Activated T-cell treated with anti-CD3 and anti-CD28 coated beads, Interleukin-2, amount 50 U/mL, for 24 hours (primary cell): ENCODE measurements around the gene ADPRHL1.

Experiments used
- DNase-seq: peaks from one replicate; pipeline ENCODE4 v3.0.0-alpha.2; 2020
- H3K27ac Mint-ChIP-seq: 2 replicates; pipeline ENCODE4 v1.8.0; 2020; ENCODE audit warnings: mild to moderate bottlenecking, mixed read lengths
- H3K27me3 Mint-ChIP-seq: 2 replicates; pipeline ENCODE4 v1.8.0; 2020; ENCODE audit warnings: mixed read lengths
- H3K36me3 Mint-ChIP-seq: 2 replicates; pipeline ENCODE4 v1.8.0; 2020; ENCODE audit warnings: low read depth, mixed read lengths
- H3K4me1 Mint-ChIP-seq: 2 replicates; pipeline ENCODE4 v1.8.0; 2020; ENCODE audit warnings: low read depth, mixed read lengths
- H3K4me3 Mint-ChIP-seq: 2 replicates; pipeline ENCODE4 v1.8.0; 2020; ENCODE audit warnings: mild to moderate bottlenecking, moderate library complexity, mixed read lengths
- H3K9me3 Mint-ChIP-seq: 2 replicates; pipeline ENCODE4 v1.8.0; 2020; ENCODE audit warnings: mixed read lengths

The ADPRHL1 gene

GRCh38 chr13:113364901-113365582, 88.2 kb downstream of the ADPRHL1 start:
- peak overlapping the region; percentile 29 for H3K4me3 Mint-ChIP-seq
- no peak for DNase-seq
- H3K4me1 Mint-ChIP-seq, result peaks cover 4% of the 10 kb centered on the region
- peaks cover 38% of the 10 kb centered on the region for H3K27me3 Mint-ChIP-seq
- H3K27ac Mint-ChIP-seq, result no peak overlapping the region
- H3K36me3 Mint-ChIP-seq, result no peaks in the 10 kb centered on the region
- no peaks in the 10 kb centered on the region for H3K9me3 Mint-ChIP-seq

- H3K4me1 Mint-ChIP-seq, result peaks cover 4% of the 10 kb centered on the region
- no peak overlapping the region for H3K27ac Mint-ChIP-seq
- H3K36me3 Mint-ChIP-seq, result no peaks in the 10 kb centered on the region
- H3K4me3 Mint-ChIP-seq, result no peak overlapping the region
- H3K9me3 Mint-ChIP-seq, result no peaks in the 10 kb centered on the region
- H3K27me3 Mint-ChIP-seq, result peaks cover 43% of the 10 kb centered on the region
- DNase-seq, result no peak
Observed at GRCh38 chr13:113364311-113364889, 88.9 kb downstream of the ADPRHL1 start.

- H3K27me3 Mint-ChIP-seq, result peaks cover 50% of the 10 kb centered on the region
- no peak overlapping the region for H3K27ac Mint-ChIP-seq
Observed at GRCh38 chr13:113361406-113361805, 91.9 kb downstream of the ADPRHL1 start.

GRCh38 chr13:113360446-113360845, 92.8 kb downstream of the ADPRHL1 start:
- Mint-ChIP-seq H3K4me3 (no peak overlapping the region), H3K9me3 (no peaks in the 10 kb centered on the region), H3K27ac (no peak overlapping the region), H3K27me3 (peaks cover 42% of the 10 kb centered on the region), H3K36me3 (no peaks in the 10 kb centered on the region), H3K4me1 (peaks cover 4% of the 10 kb centered on the region)
- DNase-seq, result no peak

More at GRCh38 chr13:113361406-113361805, 91.9 kb downstream of the ADPRHL1 start:
- Mint-ChIP-seq H3K9me3 (no peaks in the 10 kb centered on the region), H3K36me3 (no peaks in the 10 kb centered on the region), H3K4me1 (peaks cover 4% of the 10 kb centered on the region), H3K4me3 (no peak overlapping the region)
- DNase-seq, result no peak

- no peak overlapping the region for H3K4me3 Mint-ChIP-seq
- no peaks in the 10 kb centered on the region for H3K36me3 Mint-ChIP-seq
- peaks cover 4% of the 10 kb centered on the region for H3K4me1 Mint-ChIP-seq
- H3K27ac Mint-ChIP-seq, result no peak overlapping the region
- DNase-seq, result no peak
- H3K27me3 Mint-ChIP-seq, result peaks cover 38% of the 10 kb centered on the region
- no peaks in the 10 kb centered on the region for H3K9me3 Mint-ChIP-seq
Observed at GRCh38 chr13:113359571-113359970, 93.7 kb downstream of the ADPRHL1 start.

GRCh38 chr13:113358653-113359190, 94.6 kb downstream of the ADPRHL1 start:
- no peak overlapping the region for H3K4me3 Mint-ChIP-seq
- H3K36me3 Mint-ChIP-seq, result no peaks in the 10 kb centered on the region
- H3K27me3 Mint-ChIP-seq, result peaks cover 38% of the 10 kb centered on the region
- peaks cover 4% of the 10 kb centered on the region for H3K4me1 Mint-ChIP-seq
- H3K27ac Mint-ChIP-seq, result no peak overlapping the region
- DNase-seq, result no peak
- no peaks in the 10 kb centered on the region for H3K9me3 Mint-ChIP-seq

GRCh38 chr13:113357529-113357928, 95.8 kb downstream of the ADPRHL1 start:
- Mint-ChIP-seq H3K4me3 (no peak overlapping the region), H3K36me3 (no peaks in the 10 kb centered on the region), H3K9me3 (no peaks in the 10 kb centered on the region), H3K4me1 (peaks cover 4% of the 10 kb centered on the region), H3K27ac (no peak overlapping the region), H3K27me3 (peaks cover 32% of the 10 kb centered on the region)
- no peak for DNase-seq

GRCh38 chr13:113356596-113356995, 96.7 kb downstream of the ADPRHL1 start:
- H3K4me3 Mint-ChIP-seq, result no peak overlapping the region
- peaks cover 4% of the 10 kb centered on the region for H3K4me1 Mint-ChIP-seq
- no peak for DNase-seq
- H3K36me3 Mint-ChIP-seq, result no peaks in the 10 kb centered on the region
- H3K9me3 Mint-ChIP-seq, result no peaks in the 10 kb centered on the region
- no peak overlapping the region for H3K27ac Mint-ChIP-seq
- H3K27me3 Mint-ChIP-seq, result peaks cover 27% of the 10 kb centered on the region

- no peaks in the 10 kb centered on the region for H3K9me3 Mint-ChIP-seq
- H3K36me3 Mint-ChIP-seq, result no peaks in the 10 kb centered on the region
- H3K4me3 Mint-ChIP-seq, result no peak overlapping the region
- H3K27me3 Mint-ChIP-seq, result peaks cover 22% of the 10 kb centered on the region
- no peak overlapping the region for H3K27ac Mint-ChIP-seq
- DNase-seq, result no peak
- H3K4me1 Mint-ChIP-seq, result no peaks in the 10 kb centered on the region
Observed at GRCh38 chr13:113355621-113356020, 97.7 kb downstream of the ADPRHL1 start.

- Mint-ChIP-seq H3K4me3 (no peak overlapping the region), H3K4me1 (no peaks in the 10 kb centered on the region), H3K36me3 (no peaks in the 10 kb centered on the region), H3K27me3 (peaks cover 22% of the 10 kb centered on the region), H3K9me3 (no peaks in the 10 kb centered on the region), H3K27ac (no peak overlapping the region)
- DNase-seq, result no peak
Observed at GRCh38 chr13:113354831-113355610, 98.3 kb downstream of the ADPRHL1 start.

GRCh38 chr13:113353254-113353653, 100.0 kb downstream of the ADPRHL1 start:
- no peak for DNase-seq
- no peaks in the 10 kb centered on the region for H3K36me3 Mint-ChIP-seq
- H3K27ac Mint-ChIP-seq, result no peak overlapping the region
- H3K27me3 Mint-ChIP-seq, result peaks cover 10% of the 10 kb centered on the region
- no peaks in the 10 kb centered on the region for H3K9me3 Mint-ChIP-seq
- no peak overlapping the region for H3K4me3 Mint-ChIP-seq
- no peaks in the 10 kb centered on the region for H3K4me1 Mint-ChIP-seq

- Mint-ChIP-seq H3K4me3 (no peak overlapping the region), H3K27me3 (peaks cover 9% of the 10 kb centered on the region), H3K4me1 (no peaks in the 10 kb centered on the region), H3K36me3 (no peaks in the 10 kb centered on the region), H3K9me3 (no peaks in the 10 kb centered on the region), H3K27ac (no peak overlapping the region)
- DNase-seq, result no peak
Observed at GRCh38 chr13:113351514-113352026, 101.7 kb downstream of the ADPRHL1 start.

- Mint-ChIP-seq H3K9me3 (no peaks in the 10 kb centered on the region), H3K27ac (no peak overlapping the region), H3K4me1 (no peaks in the 10 kb centered on the region), H3K4me3 (no peak overlapping the region), H3K36me3 (no peaks in the 10 kb centered on the region), H3K27me3 (peaks cover 9% of the 10 kb centered on the region)
- DNase-seq, result no peak
Observed at GRCh38 chr13:113350938-113351335, 102.4 kb downstream of the ADPRHL1 start.

GRCh38 chr13:113350065-113350937, 103.0 kb downstream of the ADPRHL1 start:
- H3K4me3 Mint-ChIP-seq, result no peak overlapping the region
- no peaks in the 10 kb centered on the region for H3K36me3 Mint-ChIP-seq
- no peak for DNase-seq
- H3K27ac Mint-ChIP-seq, result no peak overlapping the region
- H3K4me1 Mint-ChIP-seq, result no peaks in the 10 kb centered on the region
- no peaks in the 10 kb centered on the region for H3K9me3 Mint-ChIP-seq
- peaks cover 9% of the 10 kb centered on the region for H3K27me3 Mint-ChIP-seq
